A549 (cell line): ENCODE results near the gene METTL21A.

Source experiments
- CTCF ChIP-seq: fragments of >200 bp; sonication (Bioruptor Twin); formaldehyde crosslinking; IDR thresholded peaks from 3 replicates; pipeline ENCODE4 v1.5.1; 2016
- EP300 ChIP-seq, 2 experiments: fragments of >200 bp; sonication (Bioruptor Twin); formaldehyde crosslinking; IDR thresholded peaks; 2 replicates in 1 of 2; 3 replicates in 1 of 2; pipeline ENCODE4 v1.6.1; 2016 to 2017
- POLR2A ChIP-seq: IDR thresholded peaks from 2 replicates; pipeline ENCODE4 v1.6.1; 2012; ENCODE audit warnings: mild to moderate bottlenecking, low read length
- RAD21 ChIP-seq, 2 experiments: fragments of >200 bp in 1 of 2; sonication (Bioruptor Twin) in 1 of 2; formaldehyde crosslinking in 1 of 2; IDR thresholded peaks in 1 of 2; conservative IDR thresholded peaks in 1 of 2; 2 replicates in 1 of 2; 3 replicates in 1 of 2; pipeline ENCODE4 v1.6.1; 2012 to 2018; ENCODE audit warnings: inconsistent platforms in 1 of 2
- RNF2 ChIP-seq: fragments of 200-600 bp; sonication (generic); IDR thresholded peaks from 2 replicates; pipeline ENCODE4 v1.6.1; 2016; ENCODE audit warnings: low read depth, mild to moderate bottlenecking, antibody characterized with exemption, moderate library complexity, borderline replicate concordance
- ZSCAN20 ChIP-seq: fragments of 250-450 bp; sonication (Bioruptor Pico); IDR thresholded peaks from 2 replicates; pipeline ENCODE4 v1.8.0; 2022; ENCODE audit warnings: mild to moderate bottlenecking, moderate library complexity
- TF ChIP-seq, protein P1 (sequence below): fragments of 200-600 bp; sonication (generic); IDR thresholded peaks from 2 replicates; pipeline ENCODE4 v1.6.1; 2016; ENCODE audit warnings: antibody characterized with exemption, mild to moderate bottlenecking, moderate library complexity
- TF ChIP-seq, protein P2 (sequence below): fragments of 250-450 bp; sonication (Bioruptor Pico); IDR thresholded peaks from 2 replicates; pipeline ENCODE4 v1.5.0; 2021; ENCODE audit warnings: mild to moderate bottlenecking, moderate library complexity, borderline replicate concordance

DNA sequence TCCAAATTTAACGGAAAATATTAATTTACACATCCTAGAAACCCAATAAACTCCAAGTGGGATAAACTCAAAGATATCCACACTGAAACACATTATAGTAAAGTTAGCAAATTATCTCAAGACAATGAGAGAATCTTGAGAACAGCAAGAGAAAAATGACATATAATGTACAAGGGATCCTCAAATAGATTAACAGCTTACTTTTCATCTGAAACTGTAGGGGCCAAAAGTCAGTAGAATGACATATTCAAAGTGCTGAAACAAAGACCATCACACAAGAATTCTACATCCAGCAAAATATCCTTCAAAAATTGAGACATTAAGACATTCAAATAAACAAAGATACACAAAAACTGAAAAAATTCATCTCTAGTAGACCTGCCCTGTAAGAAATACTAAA is 18.7 kb upstream of the METTL21A start:
- TF ChIP-seq, protein P1, sequence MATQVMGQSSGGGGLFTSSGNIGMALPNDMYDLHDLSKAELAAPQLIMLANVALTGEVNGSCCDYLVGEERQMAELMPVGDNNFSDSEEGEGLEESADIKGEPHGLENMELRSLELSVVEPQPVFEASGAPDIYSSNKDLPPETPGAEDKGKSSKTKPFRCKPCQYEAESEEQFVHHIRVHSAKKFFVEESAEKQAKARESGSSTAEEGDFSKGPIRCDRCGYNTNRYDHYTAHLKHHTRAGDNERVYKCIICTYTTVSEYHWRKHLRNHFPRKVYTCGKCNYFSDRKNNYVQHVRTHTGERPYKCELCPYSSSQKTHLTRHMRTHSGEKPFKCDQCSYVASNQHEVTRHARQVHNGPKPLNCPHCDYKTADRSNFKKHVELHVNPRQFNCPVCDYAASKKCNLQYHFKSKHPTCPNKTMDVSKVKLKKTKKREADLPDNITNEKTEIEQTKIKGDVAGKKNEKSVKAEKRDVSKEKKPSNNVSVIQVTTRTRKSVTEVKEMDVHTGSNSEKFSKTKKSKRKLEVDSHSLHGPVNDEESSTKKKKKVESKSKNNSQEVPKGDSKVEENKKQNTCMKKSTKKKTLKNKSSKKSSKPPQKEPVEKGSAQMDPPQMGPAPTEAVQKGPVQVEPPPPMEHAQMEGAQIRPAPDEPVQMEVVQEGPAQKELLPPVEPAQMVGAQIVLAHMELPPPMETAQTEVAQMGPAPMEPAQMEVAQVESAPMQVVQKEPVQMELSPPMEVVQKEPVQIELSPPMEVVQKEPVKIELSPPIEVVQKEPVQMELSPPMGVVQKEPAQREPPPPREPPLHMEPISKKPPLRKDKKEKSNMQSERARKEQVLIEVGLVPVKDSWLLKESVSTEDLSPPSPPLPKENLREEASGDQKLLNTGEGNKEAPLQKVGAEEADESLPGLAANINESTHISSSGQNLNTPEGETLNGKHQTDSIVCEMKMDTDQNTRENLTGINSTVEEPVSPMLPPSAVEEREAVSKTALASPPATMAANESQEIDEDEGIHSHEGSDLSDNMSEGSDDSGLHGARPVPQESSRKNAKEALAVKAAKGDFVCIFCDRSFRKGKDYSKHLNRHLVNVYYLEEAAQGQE: no peak
- TF ChIP-seq CTCF (no peak), EP300 (IDR thresholded peaks at IDR 0.05) (no peak), ZSCAN20 (CRISPR knock-in tag) (no peak), RNF2 (no peak), RAD21 (conservative IDR thresholded peaks at IDR 0.05 in 1 of 2, IDR thresholded peaks at IDR 0.05 in 1 of 2) (no peak), POLR2A (no peak)
- TF ChIP-seq, protein P2, sequence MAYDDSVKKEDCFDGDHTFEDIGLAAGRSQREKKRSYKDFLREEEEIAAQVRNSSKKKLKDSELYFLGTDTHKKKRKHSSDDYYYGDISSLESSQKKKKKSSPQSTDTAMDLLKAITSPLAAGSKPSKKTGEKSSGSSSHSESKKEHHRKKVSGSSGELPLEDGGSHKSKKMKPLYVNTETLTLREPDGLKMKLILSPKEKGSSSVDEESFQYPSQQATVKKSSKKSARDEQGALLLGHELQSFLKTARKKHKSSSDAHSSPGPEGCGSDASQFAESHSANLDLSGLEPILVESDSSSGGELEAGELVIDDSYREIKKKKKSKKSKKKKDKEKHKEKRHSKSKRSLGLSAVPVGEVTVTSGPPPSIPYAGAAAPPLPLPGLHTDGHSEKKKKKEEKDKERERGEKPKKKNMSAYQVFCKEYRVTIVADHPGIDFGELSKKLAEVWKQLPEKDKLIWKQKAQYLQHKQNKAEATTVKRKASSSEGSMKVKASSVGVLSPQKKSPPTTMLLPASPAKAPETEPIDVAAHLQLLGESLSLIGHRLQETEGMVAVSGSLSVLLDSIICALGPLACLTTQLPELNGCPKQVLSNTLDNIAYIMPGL (CRISPR knock-in tag): no peak
